Astrocyte (in vitro differentiated cells and primary cell): ENCODE data around the gene ZAP70. TPM values are rescaled to one million over a fixed set of nuclear protein-coding genes. Genes with fewer than 3 reads are reported as not detected.

Experiments
- DNase-seq: peaks from one replicate; pipeline ENCODE4 v3.0.0-alpha.2; 2010; ENCODE audit warnings: low read depth
- FAIRE-seq: peaks from 2 replicates; lab custom pipeline; 2011; peaks lifted over from hg19 to GRCh38; lab: Jason Lieb, UNC
- H2AFZ ChIP-seq: 2 replicates; pipeline ENCODE4 v1.6.0; 2012; ENCODE audit warnings: low read depth, low read length, inconsistent platforms
- H3K27ac ChIP-seq: 2 replicates; pipeline ENCODE4 v1.5.1; 2011; ENCODE audit warnings: low read depth, low read length, inconsistent platforms
- H3K27me3 ChIP-seq: 2 replicates; pipeline ENCODE4 v1.6.0; 2011; ENCODE audit warnings: low read length, inconsistent platforms; ENCODE audit not compliant: insufficient read depth
- H3K36me3 ChIP-seq: 2 replicates; pipeline ENCODE4 v1.5.1; 2011; ENCODE audit warnings: low read length, inconsistent platforms; ENCODE audit not compliant: insufficient read depth
- H3K4me1 ChIP-seq: 2 replicates; pipeline ENCODE4 v1.5.1; 2011; ENCODE audit warnings: low read length, inconsistent platforms; ENCODE audit not compliant: insufficient read depth
- H3K4me2 ChIP-seq: 2 replicates; pipeline ENCODE4 v1.6.0; 2012; ENCODE audit warnings: low read length, inconsistent platforms
- H3K4me3 ChIP-seq: 2 replicates; pipeline ENCODE4 v1.5.1; 2011; ENCODE audit warnings: low read depth, mild to moderate bottlenecking, low read length, inconsistent platforms; ENCODE audit not compliant: insufficient read depth
- H3K79me2 ChIP-seq: 2 replicates; pipeline ENCODE4 v1.6.0; 2012; ENCODE audit warnings: mild to moderate bottlenecking, low read length, inconsistent platforms; ENCODE audit not compliant: insufficient read depth
- H3K9ac ChIP-seq: 2 replicates; pipeline ENCODE4 v1.6.0; 2012; ENCODE audit warnings: mild to moderate bottlenecking, low read length, inconsistent platforms
- H3K9me3 ChIP-seq: 2 replicates; pipeline ENCODE4 v1.5.1; 2012; ENCODE audit warnings: low read depth, mild to moderate bottlenecking, low read length, inconsistent platforms; ENCODE audit not compliant: insufficient read depth
- H4K20me1 ChIP-seq: 2 replicates; pipeline ENCODE4 v1.6.0; 2012; ENCODE audit warnings: low read length, inconsistent platforms; ENCODE audit not compliant: insufficient read depth
- H3K27ac Mint-ChIP-seq: one replicate; pipeline ENCODE4 v1.8.0; 2021; ENCODE audit warnings: mild to moderate bottlenecking, mixed read lengths; ENCODE audit not compliant: unreplicated experiment
- H3K27me3 Mint-ChIP-seq: one replicate; pipeline ENCODE4 v1.8.0; 2021; ENCODE audit warnings: low read depth, mixed read lengths; ENCODE audit not compliant: unreplicated experiment
- H3K36me3 Mint-ChIP-seq: one replicate; pipeline ENCODE4 v1.8.0; 2021; ENCODE audit warnings: low read depth, mixed read lengths; ENCODE audit not compliant: unreplicated experiment
- H3K4me1 Mint-ChIP-seq: one replicate; pipeline ENCODE4 v1.8.0; 2021; ENCODE audit warnings: low read depth, mixed read lengths; ENCODE audit not compliant: unreplicated experiment
- H3K4me3 Mint-ChIP-seq: one replicate; pipeline ENCODE4 v1.8.0; 2021; ENCODE audit warnings: mild to moderate bottlenecking, moderate library complexity, mixed read lengths; ENCODE audit not compliant: unreplicated experiment
- H3K9me3 Mint-ChIP-seq: one replicate; pipeline ENCODE4 v1.8.0; 2021; ENCODE audit warnings: mild to moderate bottlenecking, mixed read lengths; ENCODE audit not compliant: unreplicated experiment
- CTCF ChIP-seq: IDR thresholded peaks from 2 replicates; pipeline ENCODE4 v1.5.1; 2011; ENCODE audit warnings: low read depth, mild to moderate bottlenecking, inconsistent platforms, low read length, moderate library complexity; ENCODE audit not compliant: insufficient read depth
- EZH2 ChIP-seq: IDR thresholded peaks from 2 replicates; pipeline ENCODE4 v1.6.1; 2012; ENCODE audit warnings: mild to moderate bottlenecking, low read length, inconsistent platforms; ENCODE audit not compliant: insufficient read depth
- total RNA-seq: library from RNA; stranded (reverse); gene quantifications from 2 replicates; pipeline ENCODE4 v1.2.1, GENCODE V29; 2021

ZAP70 gene
- total RNA-seq, 1 donor from 2014 or later = 0.73 TPM

GRCh38 chr2:97706112-97706511 is 7.3 kb upstream of the ZAP70 start:
- Mint-ChIP-seq H3K4me1 (peaks cover 2% of the 10 kb centered on the region), H3K27ac (no peak overlapping the region), H3K27me3 (peaks cover 7% of the 10 kb centered on the region), H3K9me3 (no peaks in the 10 kb centered on the region), H3K4me3 (no peak overlapping the region), H3K36me3 (no peaks in the 10 kb centered on the region)
- TF ChIP-seq CTCF (no peak), EZH2 (no peak)
- H2AFZ ChIP-seq = no peak overlapping the region
- FAIRE-seq (no peak), DNase-seq (no peak)
- H3K79me2 ChIP-seq = no peaks in the 10 kb centered on the region
- H3K4me2 ChIP-seq = no peak overlapping the region
- H4K20me1 ChIP-seq = no peaks in the 10 kb centered on the region
- H3K4me3 ChIP-seq = no peak overlapping the region
- H3K36me3 ChIP-seq = no peaks in the 10 kb centered on the region
- no peaks in the 10 kb centered on the region for H3K9me3 ChIP-seq
- H3K27ac ChIP-seq = no peak overlapping the region
- H3K9ac ChIP-seq = no peak overlapping the region
- no peaks in the 10 kb centered on the region for H3K27me3 ChIP-seq
- H3K4me1 ChIP-seq = no peaks in the 10 kb centered on the region

GRCh38 chr2:97706708-97707345 is 6.5 kb upstream of the ZAP70 start:
- Histone ChIP-seq H3K4me1 (no peaks in the 10 kb centered on the region), H3K36me3 (no peaks in the 10 kb centered on the region), H3K79me2 (no peaks in the 10 kb centered on the region), H3K4me3 (no peak overlapping the region), H2AFZ (no peak overlapping the region), H3K4me2 (no peak overlapping the region), H3K27me3 (no peaks in the 10 kb centered on the region), H4K20me1 (no peaks in the 10 kb centered on the region), H3K27ac (no peak overlapping the region), H3K9me3 (no peaks in the 10 kb centered on the region), H3K9ac (no peak overlapping the region)
- Mint-ChIP-seq H3K4me3 (no peak overlapping the region), H3K4me1 (peaks cover 2% of the 10 kb centered on the region), H3K36me3 (no peaks in the 10 kb centered on the region), H3K27ac (no peak overlapping the region), H3K27me3 (peaks cover 7% of the 10 kb centered on the region), H3K9me3 (no peaks in the 10 kb centered on the region)
- DNase-seq (no peak), FAIRE-seq (no peak)
- no peak for TF ChIP-seq EZH2
- TF ChIP-seq CTCF = no peak

GRCh38 chr2:97707362-97708047 is 5.9 kb upstream of the ZAP70 start:
- no peaks in the 10 kb centered on the region for H3K9me3 ChIP-seq
- H3K27me3 ChIP-seq = no peaks in the 10 kb centered on the region
- no peak overlapping the region for H3K27ac ChIP-seq
- Mint-ChIP-seq H3K27me3 (peaks cover 10% of the 10 kb centered on the region), H3K4me1 (peaks cover 2% of the 10 kb centered on the region), H3K9me3 (no peaks in the 10 kb centered on the region), H3K36me3 (no peaks in the 10 kb centered on the region), H3K27ac (no peak overlapping the region), H3K4me3 (no peak overlapping the region)
- FAIRE-seq = no peak
- H3K79me2 ChIP-seq = no peaks in the 10 kb centered on the region
- no peak overlapping the region for H3K9ac ChIP-seq
- H3K36me3 ChIP-seq = no peaks in the 10 kb centered on the region
- no peak for TF ChIP-seq CTCF
- no peak for TF ChIP-seq EZH2
- H2AFZ ChIP-seq = no peak overlapping the region
- H3K4me2 ChIP-seq = no peak overlapping the region
- no peak overlapping the region for H3K4me3 ChIP-seq
- no peaks in the 10 kb centered on the region for H4K20me1 ChIP-seq
- H3K4me1 ChIP-seq = no peaks in the 10 kb centered on the region
- DNase-seq = no peak
